Skin epidermis (tissue), 12 donors: ENCODE measurements around the gene PIEZO1.
A peak's percentile ranks its signal among the peaks of the same experiment; 100 is the strongest.

Experiments used
- H3K27ac ChIP-seq, 21 experiments: fragments of 200-600 bp; sonication (generic) in 11 of 21; one replicate each; pipeline ENCODE4 v1.5.0; 2020; ENCODE audit warnings: mild to moderate bottlenecking in 3 of 21, inconsistent platforms in 2 of 21, moderate library complexity in 2 of 21
- H3K4me3 ChIP-seq, 7 experiments: fragments of 200-600 bp; sonication (generic) in 2 of 7; one replicate each; pipeline ENCODE4 v1.5.0; 2020; ENCODE audit warnings: inconsistent platforms in 2 of 7, mild to moderate bottlenecking in 2 of 7, moderate library complexity in 1 of 7

PIEZO1 gene

DNA sequence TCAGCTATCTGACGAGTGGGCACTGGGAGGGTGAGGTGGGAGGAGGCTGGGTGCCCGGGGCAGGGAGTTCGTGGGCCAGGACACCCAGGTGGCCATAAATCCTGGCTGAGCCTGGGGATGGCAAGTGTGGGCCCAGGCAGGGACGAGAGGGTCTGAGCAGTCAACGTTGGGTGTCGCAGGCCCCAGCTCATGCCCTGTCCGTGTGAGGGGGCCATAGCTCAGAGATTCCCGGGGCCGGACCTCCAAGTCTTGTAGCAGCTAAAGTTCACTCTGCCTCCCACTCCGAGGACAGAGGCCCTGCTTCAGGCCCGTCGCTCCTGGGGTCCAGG lies 44.3 kb downstream of the PIEZO1 start:
- Histone ChIP-seq H3K27ac (no peak overlapping the region), H3K4me3 (no peak overlapping the region)

DNA sequence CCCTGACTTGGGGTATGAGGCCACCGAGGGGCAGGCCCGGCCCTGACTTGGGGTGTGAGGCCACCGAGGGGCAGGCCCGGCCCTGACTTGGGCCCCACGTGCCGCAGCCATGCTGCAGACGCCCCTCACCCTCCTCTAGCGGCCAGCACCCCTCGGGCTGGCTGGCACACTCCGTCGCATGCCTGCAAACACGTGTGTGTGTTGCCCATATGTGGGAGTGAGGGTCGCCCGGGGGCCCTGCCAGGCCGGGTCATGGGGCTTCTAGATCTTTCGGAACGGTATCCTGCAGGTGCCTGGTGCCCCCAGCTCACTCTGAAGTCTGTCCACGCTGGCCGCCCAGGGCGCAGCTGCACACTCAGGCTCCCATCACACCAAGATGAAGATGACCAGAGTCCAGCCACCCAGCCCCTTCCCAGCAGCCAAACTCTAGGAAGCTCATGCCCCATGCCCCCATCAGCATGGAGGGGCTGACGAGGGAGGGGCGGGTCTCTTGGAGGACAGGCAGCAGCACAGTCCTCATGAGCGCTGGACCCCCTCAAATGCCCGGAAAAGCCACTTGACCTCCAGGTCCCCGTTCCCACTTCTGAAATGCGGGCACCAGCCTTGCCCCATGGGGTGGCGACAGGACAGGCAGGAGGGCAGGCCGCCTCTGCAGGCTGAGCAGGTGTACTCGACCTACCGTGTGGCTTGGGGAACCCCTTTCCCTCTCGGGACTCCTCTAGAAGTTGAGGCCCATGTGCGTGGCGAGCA lies 44.9 kb downstream of the PIEZO1 start:
- peak overlapping the region in 2 of 21 experiments; percentile 6 to 60 for H3K27ac ChIP-seq

DNA sequence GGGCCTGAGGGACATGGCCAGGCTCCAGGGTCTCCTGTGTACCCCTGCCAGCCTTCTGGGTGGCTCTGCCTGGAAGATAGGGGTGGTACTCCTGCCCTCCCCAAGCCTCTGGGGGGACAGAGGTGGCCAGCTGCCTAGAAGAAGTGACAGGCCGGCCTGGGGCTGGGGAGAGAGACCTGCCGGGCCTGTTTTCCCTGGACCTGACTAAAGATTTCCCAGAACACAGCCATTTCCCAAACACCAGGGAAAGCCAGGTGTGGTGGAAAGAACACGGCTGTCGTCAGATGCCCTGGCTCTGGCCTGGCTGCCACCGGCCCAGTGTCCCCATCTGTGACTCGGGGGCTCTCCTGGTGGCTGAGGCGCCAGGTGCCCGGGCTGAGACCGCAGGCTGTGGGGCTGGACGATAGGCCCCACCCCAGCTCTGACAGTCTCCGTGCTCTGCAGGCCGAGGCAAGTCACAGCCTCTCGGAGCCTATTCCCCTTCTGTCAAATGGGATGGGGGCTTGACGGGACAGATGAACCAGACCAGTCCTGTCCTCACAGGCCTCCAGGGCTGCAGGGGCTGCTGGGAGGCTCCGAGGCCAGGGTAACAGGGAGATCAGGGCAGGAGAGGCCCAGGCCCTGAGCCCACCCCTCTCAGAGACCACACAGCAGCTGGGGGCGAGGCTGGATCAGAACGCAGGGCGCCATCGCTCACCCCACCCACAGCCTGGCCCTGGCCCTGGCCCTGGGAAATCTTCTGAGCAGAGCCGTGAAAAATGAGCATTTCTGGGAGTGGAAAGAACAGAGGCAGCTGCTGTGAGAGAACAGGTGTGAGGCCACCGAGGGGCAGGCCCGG lies 45.7 kb downstream of the PIEZO1 start:
- peak overlapping the region in 5 of 21 experiments; percentile 6 to 60 (median 10) for H3K27ac ChIP-seq

More for the DNA sequence above, 44.9 kb downstream of the PIEZO1 start:
- H3K4me3 ChIP-seq = no peak overlapping the region

DNA sequence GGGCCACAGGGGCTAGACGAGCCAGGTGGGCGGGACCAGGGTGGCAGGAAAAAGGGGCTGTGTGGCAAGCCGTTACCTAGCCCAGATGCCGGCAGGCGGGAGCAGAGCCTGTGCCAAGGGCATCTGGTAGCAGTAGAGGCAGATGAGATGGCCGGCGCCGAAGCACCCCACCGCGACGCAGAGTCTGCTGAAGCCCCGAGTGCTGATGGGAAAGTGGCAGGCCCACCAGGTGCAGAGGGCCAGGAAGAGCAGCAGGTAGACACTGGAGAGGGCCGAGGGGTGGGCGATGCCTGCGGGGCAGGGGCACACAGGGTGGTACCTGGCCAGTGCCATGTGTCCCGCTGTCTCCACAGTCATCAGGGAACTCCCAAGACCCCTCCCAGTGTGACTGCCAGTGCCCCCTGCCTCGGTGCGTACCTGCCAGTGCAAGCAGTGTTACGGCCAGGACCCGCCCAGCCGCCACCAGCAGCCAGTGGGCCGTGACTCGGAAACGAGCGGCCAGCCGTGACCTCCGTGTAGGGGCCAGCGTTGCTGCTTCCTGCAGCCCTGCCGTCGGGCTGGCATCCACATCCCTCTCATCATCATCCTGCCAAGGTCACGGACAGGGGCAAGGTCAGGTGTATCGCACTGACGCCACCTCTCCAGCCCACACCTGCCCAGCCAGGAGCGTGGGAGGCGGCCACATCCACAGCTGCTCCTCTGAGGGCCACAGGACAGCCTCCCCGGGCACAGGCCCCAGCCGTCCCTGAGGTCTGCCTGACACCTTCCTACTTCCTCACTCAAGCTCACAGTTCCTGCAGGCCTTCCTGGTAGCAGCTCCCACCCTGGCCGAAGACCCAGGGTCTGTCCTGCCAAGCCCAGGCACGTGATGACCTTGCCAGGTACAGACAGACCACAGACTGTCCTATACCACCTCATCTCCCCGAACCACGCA lies 46.6 kb downstream of the PIEZO1 start:
- Histone ChIP-seq H3K27ac (peak overlapping the region in 4 of 21 experiments; percentile 6 to 60 (median 8)), H3K4me3 (no peak overlapping the region)

More for the DNA sequence above, 45.7 kb downstream of the PIEZO1 start:
- H3K4me3 ChIP-seq = no peak overlapping the region

DNA sequence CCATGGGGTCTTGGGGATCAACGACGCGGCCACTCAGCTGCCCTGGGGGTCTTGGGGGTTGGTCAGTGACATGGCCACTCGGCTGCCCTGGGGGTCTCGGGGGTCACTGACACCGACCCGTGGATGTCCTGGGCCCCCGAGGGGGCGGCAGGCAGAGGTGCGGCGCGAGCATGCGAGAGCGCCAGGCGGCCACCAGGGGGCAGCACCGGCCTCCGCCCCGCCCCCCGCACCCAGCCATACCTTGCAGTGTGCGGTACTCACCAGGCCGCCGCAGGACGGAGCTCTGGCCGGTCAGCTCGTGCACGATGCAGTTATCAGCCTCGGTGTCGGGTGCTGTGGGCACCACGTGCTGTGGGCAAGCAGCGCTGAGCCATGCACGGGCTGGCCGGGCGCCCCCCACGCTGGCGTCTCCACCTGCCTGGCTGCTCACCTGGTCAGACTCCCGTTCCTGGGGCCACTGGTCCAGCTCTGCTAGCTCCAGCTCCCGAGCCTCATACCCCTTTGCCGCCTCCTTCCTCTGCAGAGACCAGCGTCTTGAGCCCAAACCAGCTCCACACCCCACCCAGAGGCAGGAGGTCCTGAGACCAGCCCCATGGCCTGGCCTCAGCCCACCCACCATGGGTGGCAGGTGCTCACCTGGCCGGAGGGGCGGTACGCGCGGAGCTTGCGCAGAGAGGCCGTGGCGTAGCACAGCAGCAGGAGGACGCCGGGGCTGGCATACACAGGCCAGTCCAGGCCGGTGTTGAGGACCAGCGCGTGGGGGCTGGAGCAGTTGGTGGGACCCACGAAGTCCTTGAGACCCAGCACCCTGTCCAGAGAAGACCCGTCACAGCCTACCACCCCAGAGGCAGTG lies 47.5 kb downstream of the PIEZO1 start:
- H3K4me3 ChIP-seq = no peak overlapping the region
- no peak overlapping the region for H3K27ac ChIP-seq

DNA sequence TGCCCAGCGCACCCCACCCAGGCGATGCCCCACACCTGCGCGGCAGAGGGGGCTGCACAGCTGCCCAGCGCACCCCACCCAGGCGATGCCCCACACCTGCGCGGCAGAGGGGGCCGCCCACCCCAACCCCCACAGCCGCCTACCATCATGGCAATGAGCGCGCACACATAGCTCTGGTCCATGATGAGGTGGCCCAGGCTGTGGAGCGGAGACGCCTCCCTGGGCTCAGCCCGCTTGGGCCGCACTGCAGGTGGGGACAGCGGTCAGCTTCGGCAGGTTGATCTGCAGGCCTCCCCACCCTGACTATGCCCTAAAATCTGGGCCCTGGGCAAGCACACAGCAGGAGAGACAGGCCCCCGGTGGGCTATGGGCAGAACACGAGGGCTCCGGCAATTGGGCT lies 48.5 kb downstream of the PIEZO1 start:
- H3K27ac ChIP-seq = no peak overlapping the region
- H3K4me3 ChIP-seq = no peak overlapping the region

DNA sequence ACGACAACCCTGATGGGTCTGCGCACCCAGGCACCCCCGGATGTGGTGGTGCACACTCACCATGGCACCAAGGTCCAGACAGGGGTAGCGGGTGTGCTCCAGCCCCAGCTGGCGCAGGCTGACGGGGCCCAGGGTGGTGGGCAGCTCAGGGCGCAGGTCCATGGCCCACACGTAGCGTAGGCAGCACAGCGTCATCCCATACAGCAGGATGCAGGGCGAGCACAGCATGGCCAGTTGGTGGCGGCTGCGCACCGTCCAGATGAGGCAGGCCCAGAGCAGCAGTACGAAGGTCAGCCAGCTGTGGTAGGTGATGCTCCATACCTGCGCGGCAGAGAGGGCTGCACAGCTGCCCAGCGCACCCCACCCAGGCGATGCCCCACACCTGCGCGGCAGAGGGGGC lies 48.9 kb downstream of the PIEZO1 start:
- Histone ChIP-seq H3K4me3 (no peak overlapping the region), H3K27ac (no peak overlapping the region)

DNA sequence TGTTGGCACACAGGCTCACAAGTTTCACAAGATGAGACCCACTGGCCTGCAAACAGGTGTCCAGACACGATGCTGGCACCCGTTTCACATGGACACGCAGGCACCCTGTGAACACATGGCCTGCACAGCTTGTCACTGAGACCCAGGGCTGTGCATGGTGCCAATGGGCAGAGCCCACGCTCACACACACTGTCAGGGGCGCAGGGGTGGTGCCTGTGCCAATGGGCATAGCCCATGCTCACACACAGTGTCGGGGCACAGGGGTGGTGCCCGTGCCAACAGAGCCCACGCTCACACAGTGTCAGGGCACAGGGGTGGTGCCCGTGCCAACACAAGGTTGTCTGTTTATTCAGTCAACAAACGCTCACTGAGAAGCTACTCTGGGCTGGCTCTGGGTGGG lies 49.4 kb downstream of the PIEZO1 start:
- no peak overlapping the region for H3K4me3 ChIP-seq

DNA sequence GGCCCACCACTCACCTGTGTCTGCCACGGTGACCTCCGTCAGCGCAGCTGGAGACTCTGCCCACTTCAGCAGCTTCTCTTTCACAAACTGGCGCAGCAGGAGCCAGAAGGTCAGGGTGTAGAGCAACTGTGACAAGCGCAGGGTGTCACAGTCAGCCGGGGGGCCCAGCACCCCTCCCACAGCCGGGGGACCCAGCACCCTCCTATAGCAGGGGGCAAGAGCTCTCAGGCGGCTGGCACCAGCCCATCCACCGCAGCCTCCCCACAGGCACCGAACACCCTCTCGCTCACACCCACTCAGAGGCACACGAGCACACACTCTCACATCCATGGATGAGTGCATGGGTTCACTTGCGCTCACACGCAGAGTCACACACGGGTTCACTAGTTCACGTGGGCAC lies 49.9 kb downstream of the PIEZO1 start:
- Histone ChIP-seq H3K27ac (no peak overlapping the region), H3K4me3 (no peak overlapping the region)

More for the DNA sequence above, 49.4 kb downstream of the PIEZO1 start:
- H3K27ac ChIP-seq = no peak overlapping the region

DNA sequence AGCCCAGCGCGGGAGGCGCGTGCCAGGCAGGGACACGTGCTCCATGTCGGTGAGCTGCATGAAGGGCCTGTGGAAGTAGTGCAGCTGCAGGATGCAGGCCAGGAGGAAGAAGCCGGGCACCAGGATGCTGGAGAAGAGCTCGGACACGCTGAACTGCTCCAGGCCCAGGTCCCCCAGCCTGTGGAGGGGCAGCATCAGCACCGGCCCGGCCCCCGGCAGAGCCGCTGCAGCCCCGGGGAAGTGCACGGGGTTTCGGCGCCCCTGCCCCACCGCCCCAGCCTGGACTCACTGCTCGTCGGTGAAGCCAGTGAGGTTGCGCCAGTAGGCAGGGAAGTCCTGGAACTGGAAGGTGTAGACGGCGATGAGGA lies 50.7 kb downstream of the PIEZO1 start:
- no peak overlapping the region for H3K4me3 ChIP-seq
- H3K27ac ChIP-seq = no peak overlapping the region

DNA sequence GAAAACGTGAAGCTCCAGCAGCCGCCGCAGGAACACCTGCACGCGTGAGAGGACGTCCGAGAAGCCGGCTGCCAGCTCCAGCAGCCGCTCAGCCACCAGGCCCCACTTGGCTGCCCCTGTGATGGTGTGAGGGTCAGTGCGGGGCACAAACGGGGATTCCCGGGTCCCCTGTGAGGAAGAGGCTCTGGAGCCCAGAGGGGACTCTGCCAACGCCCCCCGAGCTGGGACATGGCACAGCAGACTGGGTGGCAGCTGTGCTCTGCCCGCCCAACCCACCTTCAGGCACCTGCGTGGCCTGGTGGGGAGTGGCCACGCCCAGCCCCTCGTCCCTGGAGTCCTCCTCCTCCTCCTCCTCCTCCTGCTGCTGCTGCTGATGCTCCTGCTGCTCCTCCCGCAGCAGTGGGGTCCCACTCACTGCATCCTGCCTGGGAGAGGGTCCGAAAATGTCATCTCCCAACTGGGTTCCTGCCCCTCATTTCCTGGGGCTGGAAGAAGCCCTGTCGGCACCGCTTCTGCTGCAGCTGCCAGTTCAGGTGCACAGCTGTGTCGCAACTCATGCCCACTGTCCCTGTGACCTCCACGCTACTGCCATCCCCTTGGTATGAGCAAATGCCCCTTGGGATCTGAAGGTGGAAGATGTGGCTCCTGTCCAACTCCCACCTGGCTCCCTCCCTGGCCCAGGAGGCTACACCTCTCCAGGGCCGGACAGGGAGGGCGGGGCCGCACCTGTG lies 51.2 kb downstream of the PIEZO1 start:
- H3K4me3 ChIP-seq = no peak overlapping the region
- H3K27ac ChIP-seq = no peak overlapping the region

DNA sequence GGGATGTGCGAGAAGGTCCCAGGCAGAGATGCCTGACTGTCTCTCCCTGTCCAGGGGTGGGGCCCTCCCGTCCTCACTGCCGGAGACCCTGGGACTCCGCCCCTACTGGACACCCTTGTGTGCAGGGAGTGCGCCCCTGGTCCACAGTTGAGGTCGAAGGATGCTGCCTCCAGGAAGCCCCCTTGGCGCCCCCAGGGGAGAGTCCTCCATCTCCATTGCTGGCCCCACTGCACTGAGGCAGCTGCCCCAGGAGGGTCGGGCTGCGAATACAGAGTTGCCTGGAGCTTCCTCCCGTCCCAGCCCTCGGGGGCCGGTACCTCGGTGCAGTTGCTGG lies 52.1 kb downstream of the PIEZO1 start:
- Histone ChIP-seq H3K27ac (no peak overlapping the region), H3K4me3 (no peak overlapping the region)

DNA sequence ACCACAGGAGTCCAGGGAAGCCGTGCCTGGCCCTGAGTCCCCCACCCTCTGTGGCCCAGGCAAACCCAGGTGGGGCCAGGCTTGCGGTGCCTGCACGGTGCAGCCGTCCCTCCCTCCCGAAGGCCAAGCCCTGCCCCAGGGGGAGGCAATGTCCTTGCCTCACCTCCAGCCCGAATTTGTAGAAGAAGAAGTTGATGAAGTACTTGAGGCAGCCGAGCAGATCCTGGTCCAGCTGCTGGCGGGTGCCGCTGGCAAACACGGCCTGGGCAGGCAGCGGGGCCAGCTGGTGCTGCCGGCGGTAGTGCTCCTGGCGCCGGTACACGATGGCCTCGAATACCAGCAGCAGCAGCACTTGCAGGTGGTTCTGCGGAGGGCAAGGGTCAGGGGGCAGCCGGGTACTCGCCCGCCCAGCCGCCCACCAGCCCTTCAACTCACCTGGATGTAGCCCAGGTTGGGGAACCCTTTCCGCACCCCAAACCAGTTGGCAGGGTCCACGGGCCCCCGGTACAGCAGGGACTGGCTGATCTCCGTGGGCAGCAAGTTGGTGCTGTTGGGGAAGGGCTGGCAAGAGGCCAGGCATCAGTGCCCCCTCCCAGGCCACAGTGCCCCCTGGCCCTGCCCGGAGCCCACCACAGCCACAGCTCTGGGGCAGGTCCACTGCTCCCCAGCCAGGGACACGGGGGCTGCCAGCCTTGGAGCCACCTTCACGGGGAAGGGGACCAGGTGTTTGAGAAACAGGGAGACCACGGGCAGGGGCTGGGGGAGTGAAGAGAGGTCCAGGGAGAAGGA lies 52.7 kb downstream of the PIEZO1 start:
- no peak overlapping the region for H3K27ac ChIP-seq
- no peak overlapping the region for H3K4me3 ChIP-seq

DNA sequence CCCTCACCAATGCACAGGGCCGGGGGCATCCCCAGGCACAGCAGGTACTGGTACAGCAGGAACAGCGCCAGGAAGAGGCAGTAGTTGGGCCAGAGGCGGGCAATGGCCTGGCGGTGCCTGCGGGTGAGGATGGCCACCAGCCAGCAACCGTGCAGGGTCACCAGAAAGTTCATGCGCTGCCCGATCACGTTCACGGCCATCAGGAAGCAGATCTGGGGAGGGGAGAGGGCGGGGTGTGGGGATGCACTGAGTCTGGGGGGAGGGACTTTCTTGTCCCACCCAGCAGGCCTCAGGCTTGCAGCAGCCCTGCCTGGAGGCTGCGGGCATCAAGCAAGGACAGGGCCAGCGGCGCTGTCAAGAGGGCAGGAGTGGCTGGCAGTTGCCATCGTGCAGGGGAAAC lies 53.3 kb downstream of the PIEZO1 start:
- H3K4me3 ChIP-seq = no peak overlapping the region
- no peak overlapping the region for H3K27ac ChIP-seq

DNA sequence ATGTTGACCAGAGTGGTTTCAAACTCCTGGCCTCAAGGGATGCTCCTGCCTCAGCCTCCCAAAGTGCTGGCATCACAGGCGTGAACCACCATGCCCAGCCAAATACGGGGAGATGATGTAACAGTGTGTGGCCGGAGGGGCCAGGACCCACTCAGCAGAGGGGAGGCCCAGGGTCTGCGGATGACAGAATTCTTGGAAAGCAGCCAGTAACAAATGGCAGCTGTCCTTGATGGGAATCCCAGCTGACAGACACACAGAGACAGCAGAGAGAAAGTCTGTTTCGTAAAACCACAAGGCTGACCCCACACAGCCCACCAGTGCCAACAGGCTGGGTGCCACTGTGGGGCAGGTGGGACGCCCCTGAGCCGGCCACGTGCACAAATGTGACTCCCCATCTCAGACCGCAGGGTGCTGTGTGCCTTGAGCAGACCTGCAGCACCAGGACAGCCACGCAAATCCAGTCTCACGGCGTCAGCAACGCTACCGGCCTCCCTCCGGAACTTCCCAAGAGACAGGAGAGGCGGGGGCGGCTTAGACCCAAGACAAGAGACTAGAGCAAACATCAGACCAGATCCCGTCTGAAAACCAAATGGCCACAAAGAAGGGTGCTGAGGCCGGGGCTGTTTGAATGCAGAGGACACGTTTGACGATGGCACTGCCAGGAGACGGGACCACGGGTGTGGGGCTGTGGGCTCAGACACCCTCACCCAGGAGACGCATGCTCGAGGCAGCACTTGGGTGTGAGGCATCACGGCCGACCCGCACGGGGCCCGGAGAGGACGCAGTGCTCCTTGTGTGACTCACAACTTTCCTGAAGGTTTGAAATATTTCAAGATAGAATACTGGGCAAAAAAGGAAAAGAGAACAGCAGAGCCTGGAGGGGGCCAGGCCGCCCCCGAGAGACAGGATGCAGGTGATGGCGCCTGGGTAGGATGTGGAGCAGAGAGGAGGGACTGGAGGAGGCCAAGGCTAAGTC lies 54.1 kb downstream of the PIEZO1 start:
- Histone ChIP-seq H3K27ac (no peak overlapping the region), H3K4me3 (no peak overlapping the region)

DNA sequence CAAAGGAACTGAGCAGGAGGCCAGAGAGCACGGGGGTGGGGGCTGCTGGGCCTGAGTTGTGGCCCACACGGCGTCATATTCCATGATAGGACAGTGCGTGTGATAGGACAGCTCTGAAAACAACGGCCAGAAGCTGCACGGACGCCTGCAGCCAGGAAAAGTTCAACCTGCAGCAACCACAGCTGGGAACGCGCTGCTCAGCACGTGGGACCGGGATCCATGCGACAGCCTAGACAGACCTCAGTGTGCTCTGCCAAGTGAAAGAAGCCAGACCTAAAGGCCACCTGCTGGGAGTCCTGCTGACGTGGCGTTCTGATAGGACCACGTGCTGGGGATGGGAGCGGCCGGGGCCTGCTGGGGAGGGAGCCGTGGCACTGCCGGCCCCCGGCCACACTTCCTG lies 57.1 kb downstream of the PIEZO1 start:
- Histone ChIP-seq H3K4me3 (no peak overlapping the region), H3K27ac (no peak overlapping the region)

DNA sequence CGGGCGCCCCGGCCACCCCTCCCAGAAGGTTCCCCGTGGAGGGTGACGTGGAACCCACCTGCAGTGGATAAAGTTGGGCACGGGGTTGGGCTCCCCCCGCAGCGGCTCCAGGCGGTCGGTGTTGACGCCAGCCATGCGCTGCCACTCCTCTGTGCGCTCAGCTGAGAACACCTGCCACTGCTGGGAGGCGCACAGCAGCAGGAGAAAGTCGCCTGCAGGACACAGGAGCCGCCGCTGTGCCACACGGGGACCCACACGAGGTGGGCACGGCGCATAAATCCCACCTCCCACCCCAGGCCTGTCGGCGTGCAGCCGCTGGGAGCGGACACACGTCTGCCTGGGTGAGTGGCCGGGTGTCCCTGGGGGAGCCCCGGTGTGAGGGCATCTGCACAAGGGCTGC lies 58.0 kb downstream of the PIEZO1 start:
- no peak overlapping the region for H3K27ac ChIP-seq

More for the DNA sequence above, 58.0 kb downstream of the PIEZO1 start:
- H3K4me3 ChIP-seq = no peak overlapping the region
